HG03432 (cell line): ENCODE results near the gene MAB21L4.

Source experiments
- ATAC-seq: cut with Tn5 transposase; IDR thresholded peaks from one replicate; pipeline ENCODE4 v1.9.1; 2021; ENCODE audit warnings: mild to moderate bottlenecking, moderate library complexity; ENCODE audit not compliant: unreplicated experiment

MAB21L4 gene

GRCh38 chr2:240895656-240896388, at the start of gene MAB21L4:
Gene MAB21L4, minus strand, starts transcription at chr2:240896156. Its CDS starts 159 bp downstream, at chr2:240895997.
- no peak for ATAC-seq

GRCh38 chr2:240936106-240936505, 40.1 kb upstream of the MAB21L4 start:
- no peak for ATAC-seq

GRCh38 chr2:240935103-240935876, 39.3 kb upstream of the MAB21L4 start:
- no peak for ATAC-seq

- ATAC-seq = no peak
Observed at GRCh38 chr2:240934701-240935102, 38.7 kb upstream of the MAB21L4 start.

GRCh38 chr2:240933966-240934700, 38.2 kb upstream of the MAB21L4 start:
- no peak for ATAC-seq

GRCh38 chr2:240933048-240933965, 37.4 kb upstream of the MAB21L4 start:
- ATAC-seq = no peak

GRCh38 chr2:240932724-240933047, 36.7 kb upstream of the MAB21L4 start:
- no peak for ATAC-seq

GRCh38 chr2:240932001-240932723, 36.2 kb upstream of the MAB21L4 start:
- no peak for ATAC-seq

- ATAC-seq = no peak
Observed at GRCh38 chr2:240931319-240931949, 35.5 kb upstream of the MAB21L4 start.

GRCh38 chr2:240930631-240931318, 34.8 kb upstream of the MAB21L4 start:
- ATAC-seq = no peak

GRCh38 chr2:240930096-240930630, 34.2 kb upstream of the MAB21L4 start:
- ATAC-seq = no peak

- ATAC-seq = no peak
Observed at GRCh38 chr2:240929364-240930095, 33.6 kb upstream of the MAB21L4 start.

GRCh38 chr2:240928476-240929363, 32.8 kb upstream of the MAB21L4 start:
- no peak for ATAC-seq

- no peak for ATAC-seq
Observed at GRCh38 chr2:240927390-240927781, 31.4 kb upstream of the MAB21L4 start.

- ATAC-seq = no peak
Observed at GRCh38 chr2:240926516-240927389, 30.8 kb upstream of the MAB21L4 start.
